ENCODE data around the gene SERINC4. TPM values are rescaled to one million over a fixed set of nuclear protein-coding genes. Genes with fewer than 3 reads are reported as not detected.

The SERINC4 gene
- polyA plus RNA-seq, 1 of the 3 experiments (the other 2 are of a cell fraction), result 0.05 TPM

- Histone ChIP-seq H3K27me3 (ENCODE audit: insufficient read depth) (no peaks in the 10 kb centered on the region), H2AFZ (ENCODE audit: low read depth) (no peak overlapping the region), H3K79me2 (ENCODE audit: insufficient read depth) (peaks cover 100% of the 10 kb centered on the region), H3K4me1 (ENCODE audit: control insufficient read depth in 1 of 2, insufficient read depth in 2 of 2, low read depth in 1 of 2, low read length in 1 of 2) (peaks cover 0 to 8% of the 10 kb centered on the region in 2 experiments; a peak in 2 of 4 replicates), H3K9me2 (no peaks in the 10 kb centered on the region), H4K20me1 (ENCODE audit: insufficient read depth) (peaks cover 84% of the 10 kb centered on the region), H3K4me2 (no peak overlapping the region), H3K27ac (ENCODE audit: low read depth in 2 of 2, low read length in 1 of 2) (no peak overlapping the region), H3K36me3 (replicated peaks in 1 of 2; ENCODE audit: control insufficient read depth in 1 of 2, insufficient read depth in 2 of 2, low read length in 1 of 2) (peaks cover 24 to 41% of the 10 kb centered on the region in 2 experiments), H3F3A (replicated peaks; ENCODE audit: insufficient read depth) (no peaks in the 10 kb centered on the region), H3K9ac (no peak overlapping the region), H3K9me3 (no peaks in the 10 kb centered on the region), H3K4me3 (ENCODE audit: low read depth in 2 of 2, low read length in 1 of 2) (no peak overlapping the region)
- no peak for TF ChIP-seq CHD2 (IDR thresholded peaks at IDR 0.05; ENCODE audit: low read length, partially characterized antibody)
- TF ChIP-seq SIN3A (IDR thresholded peaks at IDR 0.05; ENCODE audit: borderline replicate concordance, low read depth, low read length), result no peak
- TF ChIP-seq NRF1 (IDR thresholded peaks at IDR 0.05; ENCODE audit: low read depth, low read length), result no peak
- TF ChIP-seq RAD21 (IDR thresholded peaks at IDR 0.05; ENCODE audit: low read length), result no peak
- no peak for TF ChIP-seq ZBTB33 (IDR thresholded peaks at IDR 0.05; ENCODE audit: borderline replicate concordance, low read depth)
- no peak for TF ChIP-seq FOXM1 (IDR thresholded peaks at IDR 0.05; ENCODE audit: low read depth)
- no peak for TF ChIP-seq MXI1 (IDR thresholded peaks at IDR 0.05; ENCODE audit: low read depth, low read length)
- no peak for TF ChIP-seq ELF1 (IDR thresholded peaks at IDR 0.05)
- no peak for TF ChIP-seq CTCF (IDR thresholded peaks at IDR 0.05)
- DNase-seq, result no peak
- ChIA-PET POLR2A (no interaction called here), CTCF (interaction anchor here (2.3 kb wide), 1 partner anchor 18 kb away, joined by 8 read pairs; no protein-coding TSS in a partner anchor)
- WGBS (ENCODE audit: low lambda C conversion rate), result 93% methylated on average over 6 of the region's 6 CpGs
Measured at GRCh38 chr15:43751885-43752284, 48.1 kb downstream of the SERINC4 start.

- Histone ChIP-seq H3F3A (replicated peaks; ENCODE audit: insufficient read depth) (no peaks in the 10 kb centered on the region), H3K27me3 (ENCODE audit: insufficient read depth) (no peaks in the 10 kb centered on the region), H3K36me3 (replicated peaks in 1 of 2; ENCODE audit: control insufficient read depth in 1 of 2, insufficient read depth in 2 of 2, low read length in 1 of 2) (peaks cover 14 to 34% of the 10 kb centered on the region in 2 experiments), H3K27ac (ENCODE audit: low read depth in 2 of 2, low read length in 1 of 2) (no peak overlapping the region), H3K9ac (no peak overlapping the region), H3K4me3 (ENCODE audit: low read depth in 2 of 2, low read length in 1 of 2) (no peak overlapping the region), H3K4me2 (peak overlapping the region; percentile 90; the same call in 1 of the 2 replicates), H3K9me2 (no peaks in the 10 kb centered on the region), H3K79me2 (ENCODE audit: insufficient read depth) (peaks cover 86% of the 10 kb centered on the region), H3K4me1 (ENCODE audit: control insufficient read depth in 1 of 2, insufficient read depth in 2 of 2, low read depth in 1 of 2, low read length in 1 of 2) (peaks cover 0 to 8% of the 10 kb centered on the region in 2 experiments; a peak in 2 of 4 replicates), H3K9me3 (no peaks in the 10 kb centered on the region), H4K20me1 (ENCODE audit: insufficient read depth) (peaks cover 74% of the 10 kb centered on the region), H2AFZ (ENCODE audit: low read depth) (no peak overlapping the region)
- ChIA-PET CTCF (interaction anchor here (1.0 to 1.6 kb wide), 2 partner anchors 10 to 20 kb away, joined by 3 to 5 read pairs; no protein-coding TSS in a partner anchor), POLR2A (no interaction called here)
- WGBS (ENCODE audit: low lambda C conversion rate), result 87% methylated on average over 12 of the region's 12 CpGs
- DNase-seq, result no peak
- TF ChIP-seq NFIC (IDR thresholded peaks at IDR 0.05; ENCODE audit: borderline replicate concordance) (no peak), ELF1 (IDR thresholded peaks at IDR 0.05) (no peak), POLR2AphosphoS5 (IDR thresholded peaks at IDR 0.05; ENCODE audit: low read depth, low read length) (no peak), PBX3 (IDR thresholded peaks at IDR 0.05) (no peak), USF1 (IDR thresholded peaks at IDR 0.05; ENCODE audit: borderline replicate concordance, low read depth) (no peak), RXRA (IDR thresholded peaks at IDR 0.05; ENCODE audit: borderline replicate concordance, low read depth) (no peak)
Measured at GRCh38 chr15:43749690-43750345, 50.2 kb downstream of the SERINC4 start.
